ENCODE measurements around the gene ACADS.

Gene ACADS

GRCh38 chr12:120725659-120726509 is at the start of gene ACADS:
TSS of gene ACADS (plus strand) at chr12:120725826. CDS start at chr12:120725886, 60 bp downstream.
- peak; percentile 66 to 77 for DNase-seq (ENCODE audit: low read depth in 2 of 2)

GRCh38 chr12:120677765-120678473 is 47.7 kb upstream of the ACADS start:
- no peak for DNase-seq (ENCODE audit: low read depth in 2 of 2)

DNA sequence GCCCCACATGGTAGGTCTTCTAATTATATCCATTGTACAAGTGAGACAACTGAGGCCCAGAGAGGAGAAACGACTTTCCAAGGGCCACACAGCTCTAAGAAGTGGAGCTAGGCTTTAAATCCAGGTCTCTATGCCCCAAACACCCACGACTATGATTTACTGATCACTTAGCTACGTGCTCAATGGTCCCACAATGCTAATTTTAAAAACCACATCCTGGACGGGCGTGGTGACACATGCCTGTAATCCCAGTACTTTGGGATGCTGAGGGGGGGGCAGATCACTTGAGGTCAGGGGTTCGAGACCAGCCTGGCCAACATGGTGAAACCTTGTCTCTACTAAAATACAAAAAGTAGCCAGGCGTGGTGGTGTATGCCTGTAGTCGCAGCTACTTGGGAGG is 47.1 kb upstream of the ACADS start:
- DNase-seq (ENCODE audit: low read depth in 2 of 2), result no peak

DNA sequence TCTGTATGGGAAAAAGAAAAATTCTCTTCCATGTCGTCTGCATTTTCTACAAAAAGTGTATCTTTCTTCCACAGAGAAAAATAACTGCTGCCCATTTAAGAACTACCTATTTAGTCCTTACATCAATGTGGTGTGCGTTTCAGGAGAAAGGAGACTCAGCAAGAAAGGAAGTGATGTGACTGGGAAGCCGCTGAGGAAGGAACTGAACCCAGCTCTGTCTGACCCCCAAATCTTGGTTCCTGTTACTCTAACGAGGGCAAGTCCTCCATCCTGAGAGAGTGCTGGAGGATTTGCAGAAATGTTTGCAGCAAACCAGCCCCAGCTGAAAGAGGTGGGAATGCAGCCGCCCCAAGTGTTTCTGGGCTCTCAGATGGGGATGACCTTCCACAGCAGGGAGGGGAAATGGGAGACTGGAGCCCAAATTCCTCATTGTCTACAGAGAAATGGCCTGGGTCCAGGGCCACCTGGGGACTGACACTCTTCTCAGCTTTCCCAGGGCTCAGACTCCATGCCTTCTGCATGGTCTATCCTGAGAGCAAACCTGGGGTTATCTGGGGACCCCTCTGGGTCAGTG is 45.4 kb upstream of the ACADS start:
- DNase-seq (ENCODE audit: low read depth in 2 of 2), result no peak

- DNase-seq (ENCODE audit: low read depth in 2 of 2), result no peak
These were observed 41.1 kb upstream of the ACADS start for GRCh38 chr12:120684523-120684932.

DNA sequence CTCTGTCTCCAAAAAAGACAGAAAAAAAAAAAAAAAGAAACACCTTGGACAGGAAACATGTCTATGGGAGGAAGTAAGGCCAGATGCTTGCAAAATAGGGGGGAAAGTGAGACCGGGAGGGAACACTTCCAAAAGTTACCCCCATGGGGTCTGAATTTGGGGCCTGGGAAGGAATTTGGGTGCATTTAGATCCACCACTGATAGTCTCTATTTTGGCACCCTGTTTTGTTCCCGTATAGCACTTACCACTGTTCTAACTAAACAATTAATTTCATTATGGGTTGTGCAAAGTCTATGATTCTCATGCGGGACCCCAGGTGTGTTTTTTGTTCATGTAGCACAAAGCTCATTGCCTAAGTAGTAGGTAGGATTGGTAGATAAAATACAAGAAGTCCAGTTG is 40.1 kb upstream of the ACADS start:
- no peak for DNase-seq (ENCODE audit: low read depth in 2 of 2)

GRCh38 chr12:120686151-120686689 is 39.4 kb upstream of the ACADS start:
- DNase-seq (ENCODE audit: low read depth in 2 of 2), result peak; percentile 91 to 92

DNA sequence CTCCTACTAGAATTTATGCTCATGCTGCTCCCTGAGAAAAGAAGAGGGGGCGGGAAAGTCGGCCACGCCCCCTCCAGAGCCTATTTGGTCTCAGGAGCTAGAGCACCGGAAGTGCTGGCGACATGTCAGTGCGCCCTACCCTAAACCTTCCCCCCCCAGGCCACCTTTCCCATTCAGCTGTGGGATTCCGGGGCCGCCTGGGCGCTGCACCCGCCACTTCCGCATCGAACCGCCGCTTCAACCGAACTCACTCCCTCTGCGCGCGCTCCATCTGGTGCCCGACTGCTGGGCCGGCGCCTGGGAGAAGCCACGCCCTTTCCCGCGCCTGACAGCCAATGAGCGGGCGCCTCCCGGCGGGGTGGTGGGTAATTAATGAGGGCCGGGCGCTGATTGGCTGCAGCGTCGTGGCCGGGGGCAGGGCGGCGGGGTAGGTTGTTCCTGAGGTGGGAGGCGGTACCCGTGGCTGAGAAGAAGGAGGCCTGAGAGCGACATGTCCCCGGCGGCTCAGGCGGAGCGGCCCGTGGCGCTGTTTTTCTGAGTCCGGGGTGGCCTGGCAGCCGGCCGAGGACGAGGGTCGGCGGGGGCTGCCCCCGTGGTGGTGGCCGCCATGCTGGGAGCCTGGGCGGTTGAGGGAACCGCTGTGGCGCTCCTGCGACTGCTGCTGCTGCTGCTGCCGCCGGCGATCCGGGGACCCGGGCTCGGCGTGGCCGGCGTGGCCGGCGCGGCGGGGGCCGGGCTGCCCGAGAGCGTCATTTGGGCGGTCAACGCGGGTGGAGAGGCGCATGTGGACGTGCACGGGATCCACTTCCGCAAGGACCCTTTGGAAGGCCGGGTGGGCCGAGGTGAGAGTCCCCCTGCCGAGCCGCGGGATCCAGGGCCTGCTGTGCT is 38.7 kb upstream of the ACADS start, which contains the start of gene MLEC:
MLEC (plus strand) TSS at position 460 of the 888 bp plus-strand sequence; CDS start at position 608, 148 bp downstream.
- DNase-seq (ENCODE audit: low read depth in 2 of 2), result peak; percentile 98

DNA sequence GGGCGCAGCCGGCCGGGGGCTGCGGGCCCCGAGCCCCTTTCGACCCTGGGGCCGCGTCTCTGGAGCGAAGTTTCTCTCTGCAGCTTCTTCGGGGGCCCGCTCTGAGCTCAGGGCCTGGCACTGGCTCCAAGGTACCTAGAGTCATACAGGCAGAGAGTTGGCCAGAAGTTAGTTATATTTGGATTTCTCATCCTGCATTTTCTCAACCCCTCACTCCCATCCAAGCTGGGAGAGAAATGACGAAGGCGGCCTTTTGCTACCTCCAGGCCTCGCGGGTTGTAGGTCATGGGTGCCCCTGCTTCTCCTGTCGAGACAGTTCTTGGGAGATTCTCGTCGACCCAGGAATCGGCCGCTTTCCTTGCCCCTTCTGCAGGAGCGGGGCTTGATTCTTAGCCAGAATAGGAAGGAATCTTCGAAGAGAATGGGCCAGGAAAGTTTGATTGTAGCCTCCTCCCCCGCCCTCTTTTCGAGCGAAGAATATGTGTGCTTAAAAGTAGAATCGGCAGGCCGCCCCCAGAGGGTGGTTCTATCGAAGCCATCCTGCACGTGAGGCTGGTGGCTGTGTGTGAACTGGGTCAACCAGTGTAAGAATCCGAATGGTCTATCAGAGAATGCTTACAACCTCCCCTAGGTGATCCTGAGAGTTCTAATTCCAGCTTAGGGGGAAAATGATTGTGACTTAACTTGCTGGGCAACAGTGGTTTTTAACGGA is 37.9 kb upstream of the ACADS start:
- peak; percentile 7 to 18 for DNase-seq (ENCODE audit: low read depth in 2 of 2)

- no peak for DNase-seq (ENCODE audit: low read depth in 2 of 2)
These were observed 37.0 kb upstream of the ACADS start for GRCh38 chr12:120688527-120689071.

DNA sequence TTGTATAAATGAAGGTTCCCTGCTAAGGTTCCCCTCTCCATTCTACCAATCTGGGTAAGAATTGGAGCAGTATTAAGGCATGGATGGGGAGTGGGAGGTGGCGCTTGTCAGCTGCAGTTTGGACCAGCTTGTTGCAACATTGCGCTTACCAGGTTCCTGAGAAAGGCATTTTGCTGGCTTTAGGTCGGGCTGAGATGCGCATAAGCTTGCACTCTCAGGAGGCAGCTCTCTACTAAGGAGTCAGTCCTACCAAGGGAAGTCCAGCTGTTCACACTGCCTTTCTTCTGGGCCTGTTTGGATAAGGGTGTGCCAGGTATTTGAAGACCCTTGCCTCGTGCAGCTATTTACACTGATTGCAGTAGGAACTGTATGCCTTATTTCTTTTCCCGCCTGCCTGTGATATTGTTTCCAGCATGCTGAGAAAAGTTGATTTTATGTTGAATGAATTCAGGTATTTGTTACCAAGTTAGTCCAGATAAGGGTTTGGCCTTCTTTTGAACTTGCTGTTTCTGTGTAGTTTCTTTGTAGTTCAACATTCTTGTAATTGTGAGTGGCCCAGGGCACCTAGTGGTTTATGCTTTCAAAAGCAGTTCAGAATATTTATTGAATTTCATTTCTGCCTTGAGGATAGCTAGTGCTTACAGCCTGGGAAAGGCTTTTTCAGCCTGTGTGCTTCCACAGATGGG is 36.1 kb upstream of the ACADS start:
- DNase-seq (ENCODE audit: low read depth in 2 of 2), result no peak

GRCh38 chr12:120690083-120690450 is 35.6 kb upstream of the ACADS start:
- no peak for DNase-seq (ENCODE audit: low read depth in 2 of 2)

DNA sequence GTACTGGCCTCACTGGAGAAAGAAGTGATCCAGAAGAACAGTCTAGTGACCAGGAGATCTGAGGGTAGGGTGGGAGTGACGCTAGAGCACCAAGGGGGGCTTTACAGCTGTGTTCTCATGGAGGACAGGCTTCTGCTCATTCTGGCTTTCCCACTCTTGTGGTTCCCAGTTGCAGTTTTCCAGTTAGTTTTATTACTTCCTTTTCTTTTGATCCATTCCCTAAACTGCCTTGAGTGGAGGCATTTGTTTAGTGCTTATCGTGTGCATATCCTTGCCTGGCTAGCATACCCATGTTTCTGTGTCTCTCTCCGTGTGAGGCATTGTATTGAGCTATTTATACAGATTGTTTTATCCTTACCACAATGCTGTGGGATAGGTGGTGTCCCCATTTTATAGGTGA is 34.6 kb upstream of the ACADS start:
- DNase-seq (ENCODE audit: low read depth in 2 of 2), result no peak

- DNase-seq (ENCODE audit: low read depth in 2 of 2), result no peak
These were observed 33.0 kb upstream of the ACADS start for GRCh38 chr12:120692524-120693033.

- DNase-seq (ENCODE audit: low read depth in 2 of 2), result no peak
These were observed 31.8 kb upstream of the ACADS start for GRCh38 chr12:120693848-120694247.

DNA sequence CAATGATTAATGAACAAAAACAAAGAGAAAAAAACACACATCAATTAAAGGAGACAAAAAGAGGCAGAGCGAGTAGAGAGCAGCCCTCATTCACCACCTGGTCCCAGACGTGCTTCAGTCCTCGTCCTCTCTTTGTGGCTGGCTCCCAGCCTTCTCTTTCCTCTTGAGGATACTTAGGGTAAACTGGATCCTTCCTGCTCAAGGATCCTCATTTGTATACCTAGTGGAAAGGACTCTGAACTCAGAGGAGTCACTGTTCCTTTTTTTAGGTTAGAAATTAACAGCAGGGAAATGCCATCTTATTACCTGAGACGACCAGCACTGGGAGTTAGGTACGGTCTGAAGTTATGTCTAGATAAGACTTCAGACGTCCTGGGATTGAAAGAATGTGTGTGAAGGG is 29.0 kb upstream of the ACADS start:
- no peak for DNase-seq (ENCODE audit: low read depth in 2 of 2)

DNA sequence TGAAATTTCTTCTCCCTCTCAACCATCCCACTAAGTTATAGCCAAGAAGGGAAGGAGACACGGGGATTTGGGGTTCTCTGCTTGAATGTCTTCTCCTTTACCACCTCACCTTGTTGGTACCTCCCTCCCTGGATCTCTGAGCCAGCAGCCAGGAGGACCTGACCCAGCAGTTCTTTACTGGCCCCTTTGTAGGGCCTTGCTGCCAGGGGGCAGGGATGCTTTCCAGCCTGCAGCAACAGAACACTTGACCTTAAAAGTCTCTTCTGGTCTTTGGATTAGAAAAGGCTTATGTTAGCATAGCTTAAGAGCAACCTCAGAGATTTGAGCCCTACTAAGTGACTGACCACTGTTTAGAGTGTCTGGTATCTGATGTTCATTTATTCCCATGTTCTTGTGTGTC is 28.3 kb upstream of the ACADS start:
- DNase-seq (ENCODE audit: low read depth in 2 of 2), result no peak

DNA sequence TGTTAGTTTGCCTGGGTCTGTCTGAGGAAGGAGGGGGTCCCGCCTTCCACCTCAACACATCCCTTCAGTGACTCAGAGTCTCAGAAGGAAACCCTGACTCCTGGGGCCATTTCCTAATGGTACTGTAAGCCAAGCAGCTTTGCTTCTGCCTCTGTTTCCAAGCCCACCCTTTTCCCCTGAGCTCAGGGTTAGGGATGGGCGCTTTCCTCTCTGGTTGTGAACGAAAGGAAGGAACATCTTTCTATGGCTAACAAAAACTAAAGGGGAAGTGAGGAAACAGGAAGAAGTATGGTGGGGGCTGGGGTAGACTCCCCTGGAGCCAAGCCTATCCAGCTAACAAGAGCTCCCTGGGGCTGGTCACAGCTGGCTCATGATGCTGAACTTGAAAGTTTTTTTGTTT is 27.0 kb upstream of the ACADS start:
- no peak for DNase-seq (ENCODE audit: low read depth in 2 of 2)

DNA sequence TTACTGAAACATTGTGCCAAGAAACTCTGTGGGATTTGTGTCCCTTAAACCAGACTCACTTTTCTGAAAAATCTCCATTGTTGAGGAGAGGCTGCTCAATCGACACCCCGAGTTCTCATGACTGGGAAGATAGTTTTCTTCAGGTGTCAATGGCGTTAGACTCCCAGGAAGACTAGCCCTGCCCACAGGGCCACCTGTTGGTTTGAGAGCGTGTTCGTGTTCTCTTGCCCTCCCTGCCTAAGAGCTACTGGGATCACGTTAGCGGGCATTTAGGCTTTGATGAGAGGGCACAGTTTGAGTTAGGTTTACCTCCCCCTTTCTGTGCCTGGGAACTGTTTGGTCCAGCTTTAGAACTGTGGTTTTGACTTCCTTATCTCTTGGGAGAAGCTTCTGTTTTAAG is 26.1 kb upstream of the ACADS start:
- DNase-seq (ENCODE audit: low read depth in 2 of 2), result no peak

DNA sequence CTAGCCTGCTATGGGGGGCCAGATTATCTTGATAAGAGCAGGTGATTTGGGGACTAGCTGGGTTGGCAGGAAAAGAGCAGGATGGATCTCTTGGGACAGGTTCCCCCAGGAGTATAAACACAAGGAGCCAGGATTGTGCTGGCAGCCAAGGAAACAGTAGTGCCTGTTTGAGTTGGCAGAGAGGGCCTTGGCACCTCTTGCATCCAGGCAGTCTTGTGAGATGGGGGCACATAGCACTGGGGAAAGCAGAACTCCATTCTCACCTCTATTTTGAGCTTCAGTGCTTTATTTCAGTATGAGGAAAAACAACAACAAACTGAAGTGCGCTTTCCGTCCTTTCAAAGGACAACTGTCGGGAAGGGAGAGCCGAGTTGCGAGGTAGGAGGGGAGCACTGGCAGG is 24.7 kb upstream of the ACADS start:
- DNase-seq (ENCODE audit: low read depth in 2 of 2), result no peak
